C4-2B (cell line): ENCODE measurements around the gene AP1S1.

Source experiments
- H3K27ac ChIP-seq: fragments of 450-650 bp; 2 replicates; pipeline ENCODE4 v1.5.1; 2017
- CTCF ChIP-seq: fragments of 450-650 bp; conservative IDR thresholded peaks from 2 replicates; pipeline ENCODE4 v1.5.1; 2017; ENCODE audit warnings: mild to moderate bottlenecking
- ZFX ChIP-seq: fragments of 450-650 bp; IDR thresholded peaks from 2 replicates; pipeline ENCODE4 v1.6.1; 2017

AP1S1 gene

GRCh38 chr7:101134399-101134980 is 19.8 kb upstream of the AP1S1 start:
- H3K27ac ChIP-seq = no peak overlapping the region
- TF ChIP-seq ZFX (no peak), CTCF (no peak)

DNA sequence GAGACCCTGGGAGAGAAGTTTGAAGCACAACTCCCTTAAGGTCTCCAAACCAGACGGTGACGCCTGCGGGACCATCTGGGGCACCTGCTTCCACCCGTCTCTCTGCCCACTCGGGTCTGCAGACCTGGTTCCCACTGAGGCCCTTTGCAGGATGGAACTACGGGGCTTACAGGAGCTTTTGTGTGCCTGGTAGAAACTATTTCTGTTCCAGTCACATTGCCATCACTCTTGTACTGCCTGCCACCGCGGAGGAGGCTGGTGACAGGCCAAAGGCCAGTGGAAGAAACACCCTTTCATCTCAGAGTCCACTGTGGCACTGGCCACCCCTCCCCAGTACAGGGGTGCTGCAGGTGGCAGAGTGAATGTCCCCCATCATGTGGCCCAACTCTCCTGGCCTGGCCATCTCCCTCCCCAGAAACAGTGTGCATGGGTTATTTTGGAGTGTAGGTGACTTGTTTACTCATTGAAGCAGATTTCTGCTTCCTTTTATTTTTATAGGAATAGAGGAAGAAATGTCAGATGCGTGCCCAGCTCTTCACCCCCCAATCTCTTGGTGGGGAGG is 16.5 kb upstream of the AP1S1 start:
- H3K27ac ChIP-seq = no peak overlapping the region
- TF ChIP-seq CTCF = no peak
- TF ChIP-seq ZFX = no peak

GRCh38 chr7:101138213-101138870 is 15.9 kb upstream of the AP1S1 start:
- no peak overlapping the region for H3K27ac ChIP-seq
- TF ChIP-seq ZFX (no peak), CTCF (peak; percentile 96)

GRCh38 chr7:101140339-101140699 is 14.0 kb upstream of the AP1S1 start:
- H3K27ac ChIP-seq = no peak overlapping the region
- TF ChIP-seq CTCF (no peak), ZFX (no peak)

DNA sequence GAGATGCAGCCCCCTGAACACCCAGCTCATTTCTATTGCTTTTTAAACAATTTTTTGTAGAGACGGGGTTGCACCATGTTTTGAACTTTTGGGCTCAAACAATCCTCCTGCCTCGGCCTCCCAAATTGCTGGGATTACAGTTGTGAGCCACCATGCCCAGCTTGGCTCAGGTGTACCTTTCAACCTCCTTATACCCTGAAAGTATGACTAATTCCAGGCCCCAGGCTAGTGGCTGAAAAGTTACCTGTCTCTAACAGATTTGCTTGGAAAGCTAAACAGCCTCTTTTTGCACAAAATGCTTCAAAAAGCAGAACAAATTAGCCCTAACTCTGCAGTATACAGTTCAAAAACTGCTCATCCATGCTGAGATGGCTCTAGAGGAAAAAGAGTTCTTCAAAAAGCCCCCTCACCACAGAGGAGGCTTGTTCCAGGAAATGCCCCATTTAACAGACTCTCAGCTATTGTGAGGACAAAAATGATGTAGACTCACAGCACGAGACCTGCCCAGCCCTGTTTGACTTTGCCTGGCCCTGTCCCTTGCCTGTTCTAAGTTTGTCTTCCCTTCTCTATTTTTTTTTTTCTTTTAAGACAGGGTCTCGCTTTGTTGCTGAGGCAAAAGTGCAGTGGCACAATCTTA is 13.4 kb upstream of the AP1S1 start:
- no peak for TF ChIP-seq ZFX
- no peak for TF ChIP-seq CTCF
- no peak overlapping the region for H3K27ac ChIP-seq

DNA sequence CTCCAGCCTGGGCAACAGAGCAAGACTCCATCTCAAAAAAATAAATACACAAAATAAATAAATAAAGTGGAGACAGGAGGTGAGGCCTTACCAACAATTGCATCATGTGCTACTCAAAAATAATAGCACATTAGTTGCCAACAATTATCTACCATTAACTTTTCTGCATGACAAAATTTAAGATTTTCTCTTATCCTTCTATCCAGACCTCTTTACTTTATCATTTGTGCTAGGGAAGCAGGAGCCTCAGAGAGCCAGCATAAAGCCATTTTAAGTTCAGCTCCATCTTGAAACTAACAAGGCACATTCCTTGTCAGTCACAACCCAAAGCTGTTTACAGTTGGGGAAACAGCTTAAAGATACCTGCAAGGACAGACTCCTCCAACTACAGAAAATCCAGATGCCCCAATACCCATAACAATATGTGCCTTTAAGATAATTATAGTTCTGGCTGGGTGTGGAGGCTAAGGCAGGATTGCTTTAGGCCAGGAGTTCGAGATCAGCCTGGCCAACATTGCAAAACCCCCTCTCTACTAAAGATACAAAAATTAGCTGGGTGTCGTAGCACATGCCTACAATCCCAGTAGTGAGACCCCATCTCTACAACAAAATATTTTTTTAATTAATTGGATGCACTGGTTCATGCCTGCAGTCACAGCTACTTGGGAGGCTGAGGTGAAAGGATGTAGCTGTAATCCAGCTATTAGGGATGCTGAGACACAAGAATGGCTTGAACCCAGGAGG is 2.2 kb upstream of the AP1S1 start:
- no peak overlapping the region for H3K27ac ChIP-seq
- TF ChIP-seq ZFX (no peak), CTCF (no peak)
